ENCODE data around the gene GRPR. TPM values are rescaled to one million over a fixed set of nuclear protein-coding genes. Genes with fewer than 3 reads are reported as not detected.
"Not testable (repeated sequence)": the region's sequence is repeated elsewhere in the genome, so short reads cannot be mapped to it uniquely, and the experiment has no call there.

Gene GRPR
- polyA plus RNA-seq, 1 donor: 0.34 TPM

DNA sequence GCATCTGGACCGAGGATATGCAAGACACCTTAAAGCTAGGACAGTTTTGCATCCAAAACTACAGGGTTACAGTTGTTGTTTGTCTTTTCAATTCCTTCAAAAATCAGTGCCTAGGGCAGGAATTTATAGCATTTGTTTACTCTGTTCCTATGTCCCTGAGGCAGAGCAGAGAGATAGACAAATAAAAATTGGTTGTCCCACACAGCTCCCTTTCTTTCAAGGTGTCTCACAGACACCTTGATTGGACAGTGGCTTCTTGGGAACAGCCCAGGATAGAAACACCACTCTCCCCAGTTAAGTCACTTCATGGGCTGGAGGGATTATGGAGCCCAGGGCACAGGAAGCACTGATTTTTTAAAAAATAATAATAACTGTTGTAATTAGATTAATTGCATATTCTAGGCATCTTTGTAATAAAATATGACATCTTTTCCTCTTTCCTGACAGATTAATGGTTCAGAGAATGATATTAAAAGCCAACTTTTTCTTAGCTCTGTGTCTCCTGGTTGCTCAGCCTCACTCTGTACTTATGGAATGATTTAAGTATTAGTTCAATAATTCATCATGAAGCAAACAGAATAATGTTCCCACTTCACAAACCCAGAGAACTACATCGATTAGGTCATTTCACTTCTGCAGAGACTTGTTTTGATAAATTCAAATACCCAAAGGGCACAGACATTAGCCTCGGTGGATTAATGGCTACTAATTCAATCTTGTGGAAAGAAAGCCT, 52.1 kb downstream of the GRPR start:
- Histone ChIP-seq H3K4me3 (ENCODE audit: low read length) (no peak overlapping the region), H3K4me1 (ENCODE audit: control insufficient read depth, insufficient read depth, low read length) (no peaks in the 10 kb centered on the region), H3K27ac (ENCODE audit: low read length) (no peak overlapping the region), H3K9me3 (ENCODE audit: control insufficient read depth, low read depth, low read length) (no peaks in the 10 kb centered on the region), H3K27me3 (ENCODE audit: control insufficient read depth, insufficient read depth, low read length) (no peaks in the 10 kb centered on the region), H3K36me3 (ENCODE audit: control insufficient read depth, insufficient read depth, low read length) (no peaks in the 10 kb centered on the region)
- WGBS (ENCODE audit: insufficient coverage, low lambda C conversion rate): no CpG with 5 or more reads among the region's 3 CpGs
- DNase-seq: no peak

DNA sequence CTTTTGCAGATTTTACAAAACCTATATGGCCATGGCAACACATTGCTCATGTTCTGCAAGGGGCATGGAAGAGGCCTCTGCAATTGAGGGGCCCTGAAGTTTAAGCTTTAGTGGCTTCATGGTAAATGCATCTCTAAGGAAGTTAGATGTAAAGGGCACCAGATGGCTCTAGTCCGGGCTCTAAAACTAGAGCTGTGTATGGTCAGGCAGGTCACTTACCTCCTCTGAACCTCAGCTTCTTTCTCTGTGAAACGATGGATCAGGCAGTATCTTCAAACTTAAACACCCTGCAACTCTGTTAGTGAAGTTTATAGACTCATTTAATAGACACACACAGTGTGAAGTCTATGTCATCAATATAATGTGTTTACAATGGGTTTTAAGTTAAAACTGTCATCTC, 53.9 kb downstream of the GRPR start:
- Histone ChIP-seq H3K4me1 (ENCODE audit: control insufficient read depth, insufficient read depth, low read length) (no peaks in the 10 kb centered on the region), H3K4me3 (ENCODE audit: low read length) (no peak overlapping the region), H3K9me3 (ENCODE audit: control insufficient read depth, low read depth, low read length) (no peaks in the 10 kb centered on the region), H3K36me3 (ENCODE audit: control insufficient read depth, insufficient read depth, low read length) (no peaks in the 10 kb centered on the region), H3K27me3 (ENCODE audit: control insufficient read depth, insufficient read depth, low read length) (no peaks in the 10 kb centered on the region), H3K27ac (ENCODE audit: low read length) (no peak overlapping the region)
- no CpG with 5 or more reads among the region's 2 CpGs for WGBS (ENCODE audit: insufficient coverage, low lambda C conversion rate)
- DNase-seq: no peak

DNA sequence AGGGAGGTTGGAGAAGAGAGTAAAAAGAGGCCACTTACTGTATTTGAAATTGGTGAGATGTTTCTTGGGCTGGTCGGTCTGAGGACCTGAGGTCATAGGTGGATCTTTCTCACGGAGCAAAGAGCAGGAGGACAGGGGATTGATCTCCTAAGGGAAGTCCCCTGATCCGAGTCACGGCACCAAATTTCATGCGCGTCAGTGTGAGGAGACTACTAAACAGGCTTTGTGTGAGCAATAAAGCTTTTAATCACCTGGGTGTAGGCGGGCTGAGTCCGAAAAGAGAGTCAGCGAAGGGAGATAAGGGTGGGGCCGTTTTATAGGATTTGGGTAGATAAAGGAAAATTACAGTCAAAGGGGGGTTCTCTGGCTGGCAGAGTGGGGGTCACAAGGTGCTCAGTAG, 60.5 kb downstream of the GRPR start:
- WGBS (ENCODE audit: insufficient coverage, low lambda C conversion rate): no CpG with 5 or more reads among the region's 10 CpGs
- H3K36me3 ChIP-seq (ENCODE audit: control insufficient read depth, insufficient read depth, low read length); DNase-seq; H3K9me3 ChIP-seq (ENCODE audit: control insufficient read depth, low read depth, low read length); H3K4me1 ChIP-seq (ENCODE audit: control insufficient read depth, insufficient read depth, low read length); H3K27me3 ChIP-seq (ENCODE audit: control insufficient read depth, insufficient read depth, low read length); H3K27ac ChIP-seq (ENCODE audit: low read length); H3K4me3 ChIP-seq (ENCODE audit: low read length): not testable (repeated sequence)

DNA sequence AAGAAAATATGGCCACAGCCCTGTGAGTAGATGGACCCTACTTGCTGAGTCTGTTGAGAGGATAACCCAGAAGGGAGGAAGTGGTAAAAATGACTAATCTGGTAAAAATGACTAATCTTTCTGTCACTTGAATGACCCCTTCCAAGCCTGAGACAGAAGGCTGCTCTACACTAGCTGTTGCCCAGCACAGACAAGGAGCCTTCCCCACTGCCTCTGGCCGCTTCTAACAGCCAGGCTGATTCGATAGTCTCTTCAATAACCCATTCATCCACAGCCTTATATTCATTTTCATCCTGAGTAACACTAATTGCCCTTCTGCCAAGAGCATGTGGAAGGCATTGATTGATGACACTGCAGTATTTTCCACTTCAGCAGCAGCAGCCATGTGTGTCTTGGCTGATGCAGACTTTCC, 62.4 kb downstream of the GRPR start:
- Histone ChIP-seq H3K27me3 (ENCODE audit: control insufficient read depth, insufficient read depth, low read length) (no peaks in the 10 kb centered on the region), H3K36me3 (ENCODE audit: control insufficient read depth, insufficient read depth, low read length) (no peaks in the 10 kb centered on the region), H3K4me3 (ENCODE audit: low read length) (no peak overlapping the region), H3K9me3 (ENCODE audit: control insufficient read depth, low read depth, low read length) (no peaks in the 10 kb centered on the region), H3K27ac (ENCODE audit: low read length) (no peak overlapping the region), H3K4me1 (ENCODE audit: control insufficient read depth, insufficient read depth, low read length) (no peaks in the 10 kb centered on the region)
- no peak for DNase-seq
- no CpG with 5 or more reads among the region's 2 CpGs for WGBS (ENCODE audit: insufficient coverage, low lambda C conversion rate)

DNA sequence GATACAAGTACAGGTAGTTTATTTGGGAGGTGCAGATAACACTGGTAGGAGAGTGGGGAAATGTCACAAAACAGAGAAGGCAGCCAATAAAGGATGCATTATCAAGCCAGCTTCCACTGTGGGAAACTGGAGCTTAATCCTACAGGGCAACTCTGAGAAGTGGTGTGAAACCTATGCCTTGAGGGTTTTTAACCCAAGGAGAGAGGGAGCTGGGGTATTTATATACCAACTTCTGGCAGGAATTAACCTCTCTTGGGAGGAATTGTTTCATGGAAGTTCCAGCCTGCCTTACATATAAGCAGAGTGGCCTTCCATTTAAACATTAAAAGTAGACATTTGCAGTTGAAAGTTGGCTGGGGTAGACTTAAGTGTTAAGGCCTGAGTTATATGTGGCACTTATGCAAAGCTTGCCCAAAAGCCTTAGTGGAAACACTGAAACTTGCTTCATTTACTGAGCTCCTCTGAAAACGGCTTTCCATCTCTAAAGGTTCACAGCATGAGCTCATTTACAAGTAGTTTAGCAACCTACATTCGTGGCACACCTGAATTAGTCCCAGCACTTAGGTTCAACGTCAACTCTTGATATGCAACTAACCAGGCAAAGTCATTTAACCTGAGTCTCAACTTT, 63.1 kb downstream of the GRPR start:
- no peak for DNase-seq
- Histone ChIP-seq H3K36me3 (ENCODE audit: control insufficient read depth, insufficient read depth, low read length) (no peaks in the 10 kb centered on the region), H3K9me3 (ENCODE audit: control insufficient read depth, low read depth, low read length) (no peaks in the 10 kb centered on the region), H3K27me3 (ENCODE audit: control insufficient read depth, insufficient read depth, low read length) (no peaks in the 10 kb centered on the region), H3K27ac (ENCODE audit: low read length) (no peak overlapping the region), H3K4me3 (ENCODE audit: low read length) (no peak overlapping the region), H3K4me1 (ENCODE audit: control insufficient read depth, insufficient read depth, low read length) (no peaks in the 10 kb centered on the region)
- no CpG with 5 or more reads among the region's 3 CpGs for WGBS (ENCODE audit: insufficient coverage, low lambda C conversion rate)

DNA sequence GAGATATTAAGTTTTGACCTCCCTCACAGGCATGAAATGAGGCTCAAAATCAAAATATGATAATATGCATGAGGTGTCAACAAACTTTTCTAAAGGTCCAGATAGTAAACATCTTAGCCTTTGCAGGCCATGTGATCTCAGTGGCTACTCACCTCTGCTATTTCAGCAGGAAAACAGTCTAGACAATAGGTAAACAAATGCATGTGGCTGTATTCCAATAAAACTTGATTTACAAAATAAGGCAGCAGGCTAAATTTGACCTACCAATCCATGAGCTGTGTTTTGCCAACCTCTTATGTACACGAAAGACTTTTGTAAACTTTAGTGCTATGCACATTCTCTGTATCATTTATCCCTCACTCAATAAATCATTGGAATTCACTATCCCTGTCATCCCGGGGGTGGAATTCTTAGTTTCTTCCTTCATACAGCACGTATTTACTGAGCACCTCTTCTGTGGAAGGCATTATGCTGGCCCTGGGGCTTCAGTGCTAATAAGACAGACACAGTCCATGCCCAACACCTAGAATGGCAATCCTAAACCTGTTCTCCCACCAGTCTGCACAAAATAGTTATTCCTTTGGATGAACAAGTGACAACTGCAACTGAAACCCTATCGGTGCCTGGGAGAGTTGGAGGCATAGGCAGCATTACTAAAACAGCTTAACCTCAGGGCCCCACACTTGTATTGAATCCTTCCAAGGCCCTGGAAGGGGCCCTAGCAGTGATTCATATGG, 63.8 kb downstream of the GRPR start:
- Histone ChIP-seq H3K9me3 (ENCODE audit: control insufficient read depth, low read depth, low read length) (no peaks in the 10 kb centered on the region), H3K4me3 (ENCODE audit: low read length) (no peak overlapping the region), H3K27ac (ENCODE audit: low read length) (no peak overlapping the region), H3K27me3 (ENCODE audit: control insufficient read depth, insufficient read depth, low read length) (no peaks in the 10 kb centered on the region), H3K4me1 (ENCODE audit: control insufficient read depth, insufficient read depth, low read length) (peaks cover 3% of the 10 kb centered on the region), H3K36me3 (ENCODE audit: control insufficient read depth, insufficient read depth, low read length) (no peaks in the 10 kb centered on the region)
- no peak for DNase-seq
- no CpG with 5 or more reads among the region's 4 CpGs for WGBS (ENCODE audit: insufficient coverage, low lambda C conversion rate)

DNA sequence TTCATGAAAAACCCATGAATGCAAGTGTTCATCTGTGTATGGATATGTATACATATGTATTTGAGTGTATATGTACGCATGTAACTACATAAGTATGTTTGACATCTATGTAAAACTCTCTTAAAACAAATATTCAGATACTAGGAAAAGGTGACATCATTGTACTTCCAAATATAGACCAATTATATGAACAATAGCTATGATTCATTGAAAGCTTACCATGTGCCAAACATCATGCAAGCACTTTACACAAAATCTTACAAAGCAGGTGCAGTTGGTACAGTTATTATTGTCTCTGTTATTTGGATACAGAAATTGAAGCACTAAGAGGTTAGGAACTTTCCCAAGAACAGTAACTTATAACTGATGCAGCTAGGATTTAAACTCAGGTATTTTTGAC, 65.3 kb downstream of the GRPR start:
- DNase-seq: no peak
- Histone ChIP-seq H3K4me1 (ENCODE audit: control insufficient read depth, insufficient read depth, low read length) (peaks cover 3% of the 10 kb centered on the region), H3K4me3 (ENCODE audit: low read length) (no peak overlapping the region), H3K27me3 (ENCODE audit: control insufficient read depth, insufficient read depth, low read length) (no peaks in the 10 kb centered on the region), H3K9me3 (ENCODE audit: control insufficient read depth, low read depth, low read length) (no peaks in the 10 kb centered on the region), H3K36me3 (ENCODE audit: control insufficient read depth, insufficient read depth, low read length) (no peaks in the 10 kb centered on the region), H3K27ac (ENCODE audit: low read length) (no peak overlapping the region)
- WGBS (ENCODE audit: insufficient coverage, low lambda C conversion rate): no CpG with 5 or more reads among the region's 1 CpG

DNA sequence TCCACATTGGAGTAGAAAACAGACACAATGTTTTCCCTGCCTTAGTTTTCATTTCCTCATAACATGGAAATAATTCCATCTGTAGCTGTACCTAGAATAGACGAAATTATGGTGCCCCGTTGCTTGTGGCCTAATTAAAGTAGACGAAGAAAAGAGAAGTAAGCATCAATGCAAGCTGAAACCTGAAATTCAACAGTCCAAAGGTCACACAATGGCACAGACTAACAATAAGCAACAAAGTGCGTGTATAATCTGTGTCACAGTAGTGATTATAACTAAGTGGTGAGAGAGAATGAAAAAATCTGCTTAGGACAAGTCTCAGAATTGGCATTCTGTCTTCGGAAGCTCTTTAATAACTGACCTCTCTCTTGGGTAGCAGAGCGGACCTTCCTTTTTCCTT, 68.2 kb downstream of the GRPR start:
- no CpG with 5 or more reads among the region's 6 CpGs for WGBS (ENCODE audit: insufficient coverage, low lambda C conversion rate)
- peak; percentile 5 to 52 for DNase-seq
- H3K36me3 ChIP-seq (ENCODE audit: control insufficient read depth, insufficient read depth, low read length): no peaks in the 10 kb centered on the region
- H3K27ac ChIP-seq (ENCODE audit: low read length): no peak overlapping the region
- no peaks in the 10 kb centered on the region for H3K9me3 ChIP-seq (ENCODE audit: control insufficient read depth, low read depth, low read length)
- no peaks in the 10 kb centered on the region for H3K27me3 ChIP-seq (ENCODE audit: control insufficient read depth, insufficient read depth, low read length)
- H3K4me1 ChIP-seq (ENCODE audit: control insufficient read depth, insufficient read depth, low read length): peaks cover 3% of the 10 kb centered on the region
- no peak overlapping the region for H3K4me3 ChIP-seq (ENCODE audit: low read length)

DNA sequence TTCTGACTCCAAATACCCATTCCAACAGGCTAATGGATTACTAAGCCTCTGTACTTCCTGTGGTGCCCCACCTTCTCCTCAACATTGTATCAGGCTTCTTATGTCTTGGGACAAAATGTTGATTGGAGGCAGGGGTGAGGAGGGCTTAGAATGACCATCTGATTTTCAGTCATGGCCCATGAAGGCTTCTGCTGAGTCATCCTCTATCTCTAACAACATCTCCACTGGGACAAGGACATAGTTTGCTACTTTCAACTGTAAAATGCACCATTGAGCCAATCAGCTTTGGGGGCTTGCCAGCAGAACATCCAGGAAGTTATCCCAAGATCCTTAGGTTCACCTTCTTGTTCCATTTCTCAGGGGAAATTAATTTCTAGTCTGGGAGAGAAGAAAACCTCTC, 73.5 kb downstream of the GRPR start:
- H3K27me3 ChIP-seq (ENCODE audit: control insufficient read depth, insufficient read depth, low read length): no peaks in the 10 kb centered on the region
- H3K36me3 ChIP-seq (ENCODE audit: control insufficient read depth, insufficient read depth, low read length): no peaks in the 10 kb centered on the region
- no peak overlapping the region for H3K27ac ChIP-seq (ENCODE audit: low read length)
- peaks cover 2% of the 10 kb centered on the region for H3K4me1 ChIP-seq (ENCODE audit: control insufficient read depth, insufficient read depth, low read length)
- no peak overlapping the region for H3K4me3 ChIP-seq (ENCODE audit: low read length)
- DNase-seq: no peak
- H3K9me3 ChIP-seq (ENCODE audit: control insufficient read depth, low read depth, low read length): no peaks in the 10 kb centered on the region

DNA sequence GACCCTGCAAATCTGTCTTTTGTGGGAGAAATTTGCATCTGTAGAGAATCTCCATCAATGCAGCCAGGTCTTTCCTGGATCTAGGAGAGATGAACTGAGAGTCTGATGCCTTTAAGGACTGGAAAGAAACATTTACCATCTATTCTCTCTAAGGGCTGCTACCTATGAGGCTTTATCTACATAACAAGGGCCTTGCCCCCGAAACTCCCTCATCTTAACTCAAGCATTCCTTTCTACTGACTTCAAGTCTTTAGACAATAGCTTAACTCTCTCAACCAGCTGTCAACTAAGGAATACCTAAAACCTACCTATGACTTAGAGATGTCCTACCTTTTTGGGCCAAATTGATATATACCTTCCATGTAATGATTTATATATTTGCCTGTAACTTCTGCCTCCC, 76.0 kb downstream of the GRPR start:
- no CpG with 5 or more reads among the region's 1 CpG for WGBS (ENCODE audit: insufficient coverage, low lambda C conversion rate)
- Histone ChIP-seq H3K27me3 (ENCODE audit: control insufficient read depth, insufficient read depth, low read length) (no peaks in the 10 kb centered on the region), H3K4me1 (ENCODE audit: control insufficient read depth, insufficient read depth, low read length) (peaks cover 2% of the 10 kb centered on the region), H3K9me3 (ENCODE audit: control insufficient read depth, low read depth, low read length) (no peaks in the 10 kb centered on the region), H3K36me3 (ENCODE audit: control insufficient read depth, insufficient read depth, low read length) (no peaks in the 10 kb centered on the region), H3K27ac (ENCODE audit: low read length) (no peak overlapping the region), H3K4me3 (ENCODE audit: low read length) (no peak overlapping the region)
- no peak for DNase-seq

Measured in large intestine (tissue), 3 donors.